ENCODE measurements around the gene TMEM108.

Gene TMEM108

DNA sequence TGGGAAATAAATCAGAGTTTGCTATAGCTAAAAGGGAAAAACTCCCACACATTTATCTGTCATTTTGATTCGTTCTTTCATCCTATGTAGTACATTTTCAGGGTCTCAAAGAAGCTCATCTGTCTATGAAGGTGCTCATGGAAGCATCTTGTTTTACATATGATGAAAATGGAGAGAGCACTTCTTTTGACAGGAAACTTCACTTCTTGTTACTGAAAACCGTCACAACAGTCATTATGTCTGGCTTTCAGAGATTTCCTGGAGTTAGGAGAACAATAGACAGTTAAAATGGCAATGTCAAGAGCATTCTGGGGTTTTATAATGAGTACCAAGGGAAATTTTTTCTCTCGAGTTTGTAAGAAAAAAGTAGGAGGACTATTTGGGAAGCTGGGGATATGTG lies 83.3 kb downstream of the TMEM108 start:
- no peak for DNase-seq

DNA sequence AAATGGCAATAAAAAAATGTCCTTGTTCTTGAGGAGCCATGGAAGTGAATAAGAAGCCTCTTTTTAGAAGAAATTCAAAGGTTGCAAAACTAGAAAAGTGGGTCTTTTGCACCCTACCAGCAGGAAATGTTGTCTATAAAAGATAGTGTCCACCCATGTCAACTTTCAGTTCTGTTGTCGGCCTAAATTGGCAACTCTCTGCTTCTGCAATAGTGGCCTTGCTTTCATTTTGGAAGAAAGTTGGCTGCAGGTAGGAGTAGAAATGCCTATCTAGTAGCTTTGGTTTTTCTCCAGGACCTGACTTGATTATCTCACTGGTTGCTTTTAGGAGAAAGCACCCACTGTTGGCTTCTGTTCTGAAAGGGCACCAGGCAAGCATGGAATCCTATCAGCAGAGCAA lies 85.4 kb downstream of the TMEM108 start:
- no peak for DNase-seq

DNA sequence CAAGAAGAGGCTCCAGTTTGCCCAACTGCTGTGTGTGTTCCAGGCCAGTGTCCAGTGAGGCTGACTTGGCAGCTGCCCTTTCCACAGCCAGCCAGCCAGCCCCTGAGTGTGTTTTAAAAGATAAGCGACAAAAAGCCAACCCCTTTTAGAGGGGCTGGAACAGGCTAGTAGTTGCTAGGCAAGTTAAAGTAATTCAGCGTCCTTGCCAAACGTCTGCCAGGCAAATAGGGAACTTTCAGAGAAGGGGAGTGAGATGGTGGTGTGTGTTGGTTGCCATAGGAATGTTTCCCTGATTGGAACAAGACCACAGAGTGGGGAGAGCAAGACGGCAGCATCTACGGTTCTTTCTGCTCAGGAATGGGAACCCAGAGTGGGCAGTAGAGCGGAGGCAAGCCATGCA lies 86.3 kb downstream of the TMEM108 start:
- no peak for DNase-seq

DNA sequence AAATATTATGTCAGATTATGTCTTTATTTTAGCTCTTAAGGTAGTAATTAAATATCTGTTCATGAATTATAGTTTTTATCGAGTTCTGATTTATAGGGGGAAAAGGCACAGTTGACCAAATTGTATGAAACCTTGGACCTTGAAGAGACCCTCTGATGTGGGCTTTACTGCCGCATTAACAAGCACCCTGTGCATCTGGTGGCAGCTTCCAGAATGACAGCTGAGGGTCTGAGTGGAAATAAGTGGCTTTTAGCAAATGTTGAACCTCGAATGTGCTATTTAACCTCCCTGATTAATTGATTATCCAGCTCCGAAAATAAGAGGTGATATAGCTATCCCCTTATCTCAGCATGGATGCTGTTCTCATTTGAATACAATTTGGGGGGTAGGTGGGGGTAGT lies 87.0 kb downstream of the TMEM108 start:
- DNase-seq = no peak

DNA sequence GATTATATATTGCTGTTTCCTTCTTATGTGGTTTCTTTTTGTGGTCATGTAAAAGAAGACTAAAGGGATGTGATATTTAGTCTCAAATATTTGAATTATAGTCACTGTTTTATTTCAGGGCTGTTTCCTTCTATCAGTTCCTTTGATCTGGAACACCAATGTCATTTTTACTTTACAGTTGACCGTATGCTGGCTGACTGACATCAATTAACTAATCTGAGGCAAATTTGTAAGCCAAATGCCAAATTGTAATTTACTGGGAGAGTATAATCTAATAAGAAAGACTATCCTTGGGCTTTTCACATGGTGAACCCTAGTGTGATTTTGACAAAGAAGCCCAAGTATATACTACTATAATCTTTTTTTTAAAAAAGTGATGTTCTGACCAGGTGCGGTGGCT lies 87.6 kb downstream of the TMEM108 start:
- DNase-seq = no peak

DNA sequence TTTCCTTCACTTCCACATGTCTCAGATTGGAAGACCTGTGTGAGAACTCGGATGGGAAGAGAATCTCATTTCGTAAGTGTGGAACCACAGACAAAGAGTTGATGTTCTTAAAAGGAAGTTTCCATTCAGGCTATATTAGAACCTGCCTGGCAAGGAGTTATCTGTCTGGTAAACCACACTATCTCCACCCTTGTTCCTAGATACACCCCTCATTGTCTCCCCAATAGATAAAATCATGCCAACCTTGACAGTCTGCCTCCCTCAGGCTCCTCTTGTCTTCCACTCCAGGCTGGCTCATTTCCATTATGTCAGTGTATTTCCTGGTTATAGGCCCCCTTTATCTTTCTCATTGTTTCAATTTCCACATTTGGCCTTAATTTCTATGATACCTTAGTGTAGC lies 89.2 kb downstream of the TMEM108 start:
- no peak for DNase-seq

DNA sequence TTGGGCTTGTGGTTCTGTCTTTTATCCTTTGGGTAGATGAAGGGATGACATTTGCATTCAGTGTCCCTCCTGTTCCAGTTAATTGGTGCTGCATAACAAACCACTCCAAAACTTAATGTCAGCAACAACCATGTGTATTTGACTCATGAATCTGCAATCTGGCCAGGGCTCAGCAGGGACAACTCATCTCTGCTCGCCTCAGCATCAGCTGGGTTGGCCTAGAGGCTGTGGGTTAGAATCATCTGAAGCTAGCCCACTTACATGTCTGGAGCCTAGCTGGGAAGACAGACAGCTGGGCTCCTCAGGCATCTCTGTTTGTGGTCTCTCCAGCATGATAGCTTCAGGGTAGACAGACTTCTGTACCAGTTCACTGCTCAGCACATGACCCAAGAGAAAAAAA lies 92.0 kb downstream of the TMEM108 start:
- DNase-seq = no peak

DNA sequence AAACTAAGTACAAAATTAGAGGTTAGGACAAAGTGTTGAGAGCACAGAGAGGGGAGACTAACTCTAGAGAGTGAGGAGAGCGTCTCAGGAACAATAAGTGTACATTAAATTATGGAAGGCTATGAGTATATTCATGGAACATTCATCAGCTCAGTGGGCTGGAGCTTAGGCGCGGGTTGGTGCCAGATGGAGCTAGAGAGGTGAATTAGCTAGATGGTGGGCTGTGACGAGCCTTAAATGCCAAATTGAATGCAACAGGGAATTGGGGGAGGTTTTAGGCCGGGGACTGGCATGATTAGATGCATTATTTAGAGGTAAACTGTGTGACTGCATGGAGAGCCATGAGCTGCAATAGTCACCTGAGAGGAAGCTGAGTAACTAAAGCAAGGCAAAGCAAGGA lies 97.1 kb downstream of the TMEM108 start:
- no peak for DNase-seq

DNA sequence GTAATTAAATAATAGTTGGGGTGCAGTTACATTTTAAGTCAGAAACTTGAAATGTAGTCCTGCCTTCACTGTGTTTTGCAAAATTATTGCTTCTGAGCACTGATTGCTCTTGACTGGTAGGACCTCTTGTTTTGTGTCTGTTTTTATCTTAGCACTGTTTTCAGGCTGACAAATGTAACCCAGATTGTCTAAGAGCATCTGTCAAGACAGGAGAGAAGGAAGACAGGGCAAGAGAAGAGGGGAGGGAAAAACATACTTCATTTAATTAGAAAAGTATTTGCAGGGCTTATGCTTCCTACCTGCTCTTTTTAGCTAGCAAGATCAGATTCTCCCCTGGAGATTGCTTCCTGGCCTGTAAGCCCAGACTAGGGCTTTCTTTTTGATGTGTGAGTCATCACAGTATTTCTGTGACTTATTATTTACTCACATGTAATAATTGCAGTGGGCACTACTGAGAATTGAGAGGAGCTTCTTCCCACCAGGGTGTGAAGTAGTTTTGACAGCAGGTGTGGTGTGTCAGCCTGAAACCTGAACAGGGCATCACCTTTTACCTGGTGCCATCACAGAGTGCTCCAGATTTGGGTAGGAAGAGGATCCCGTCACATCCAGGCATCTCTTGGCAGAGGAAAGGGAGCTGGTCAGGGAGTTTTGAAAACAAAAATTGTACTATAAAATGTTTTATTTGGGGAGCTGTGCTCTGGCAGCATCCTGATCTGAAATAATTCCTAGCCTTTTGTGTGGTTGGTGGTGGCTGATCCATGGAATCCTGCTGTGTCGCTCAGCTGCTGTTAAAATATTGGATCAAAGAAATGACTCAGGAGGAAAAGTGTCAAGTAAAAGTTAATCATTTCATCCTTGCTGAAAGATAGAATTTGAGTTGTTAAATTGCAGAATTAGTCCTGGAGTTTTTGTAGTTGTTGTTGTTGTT lies 98.2 kb downstream of the TMEM108 start:
- no peak for DNase-seq

DNA sequence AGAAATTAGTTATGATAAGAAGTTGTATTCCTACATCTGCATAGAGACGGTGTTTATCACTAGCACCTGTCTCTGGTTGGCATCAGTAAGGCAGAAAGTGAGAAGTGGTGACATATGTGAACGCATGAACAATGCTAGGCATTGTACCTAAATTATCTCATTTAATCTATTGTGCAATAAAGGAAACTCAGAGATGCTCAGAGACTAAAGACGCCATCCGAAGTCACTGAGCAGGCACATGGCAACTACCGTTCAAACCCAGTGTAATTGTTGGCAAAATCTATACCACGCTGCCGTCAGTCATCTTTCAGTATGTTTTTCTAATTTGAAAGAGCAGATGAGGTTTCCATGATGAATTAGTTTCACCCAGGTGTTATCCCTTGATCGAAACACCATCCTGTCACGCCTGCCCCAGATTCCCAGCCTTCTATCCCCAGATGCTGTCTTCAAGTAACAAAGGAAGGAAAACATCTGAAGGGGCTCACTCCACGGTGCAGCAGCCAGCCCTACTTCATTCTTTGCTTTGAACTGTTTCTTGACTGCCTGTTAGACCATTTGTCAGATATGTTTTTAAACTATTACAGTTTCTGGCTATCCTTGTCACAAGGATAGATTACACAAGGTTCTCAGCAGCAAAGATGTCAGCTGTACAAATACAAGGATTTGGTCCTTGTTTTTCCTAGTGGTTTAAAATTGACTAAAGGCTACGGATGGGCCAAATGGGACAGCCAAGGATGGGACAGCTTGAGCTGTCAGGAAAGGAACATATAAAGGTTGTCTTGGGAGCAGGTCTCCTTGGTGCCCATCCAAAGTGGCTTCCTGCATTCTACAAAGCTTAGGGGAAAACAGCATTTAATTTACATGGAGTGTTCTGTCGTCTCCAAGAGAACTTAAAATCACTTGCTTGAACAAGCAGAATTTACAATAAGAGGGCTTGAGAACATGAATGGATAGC lies 99.1 kb downstream of the TMEM108 start:
- no peak for DNase-seq

DNA sequence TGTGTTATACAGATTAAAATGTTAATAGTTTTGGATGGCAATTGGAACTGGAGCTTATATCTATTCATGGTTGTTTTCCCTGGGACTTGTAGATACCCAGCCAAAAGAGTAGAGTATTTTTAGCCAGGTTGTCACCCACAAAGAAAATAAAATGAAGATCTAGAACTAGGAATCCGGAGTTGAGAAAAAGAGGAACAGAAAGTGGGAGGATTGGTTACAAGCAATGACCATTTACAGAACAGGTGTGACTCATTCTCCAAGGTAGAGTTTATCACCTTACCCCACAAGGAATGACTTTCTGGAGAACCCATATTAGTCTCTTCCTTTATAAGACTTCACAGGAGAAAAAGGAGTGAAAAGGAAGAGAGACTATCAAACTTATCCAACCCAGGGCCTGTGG lies 99.8 kb downstream of the TMEM108 start:
- DNase-seq = no peak

DNA sequence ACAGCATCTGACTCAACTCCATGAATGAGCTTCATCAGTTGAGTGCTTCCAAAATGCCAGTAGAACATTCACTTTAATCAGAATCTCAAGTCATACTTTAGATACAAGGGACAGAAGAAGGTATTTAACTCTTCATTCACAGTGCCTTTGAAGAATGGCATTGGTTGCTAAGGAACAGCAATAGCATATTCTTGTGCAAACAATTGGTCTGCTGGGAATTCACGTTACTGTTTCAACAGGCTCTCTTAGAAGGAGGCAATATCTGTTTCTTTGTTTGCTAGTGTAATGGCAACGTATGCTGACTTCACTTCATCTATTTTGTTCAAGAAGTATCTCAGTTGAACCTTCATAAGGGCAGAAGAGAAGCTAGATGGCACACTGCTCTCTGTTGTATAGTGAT lies 113.9 kb downstream of the TMEM108 start:
- no peak for DNase-seq

DNA sequence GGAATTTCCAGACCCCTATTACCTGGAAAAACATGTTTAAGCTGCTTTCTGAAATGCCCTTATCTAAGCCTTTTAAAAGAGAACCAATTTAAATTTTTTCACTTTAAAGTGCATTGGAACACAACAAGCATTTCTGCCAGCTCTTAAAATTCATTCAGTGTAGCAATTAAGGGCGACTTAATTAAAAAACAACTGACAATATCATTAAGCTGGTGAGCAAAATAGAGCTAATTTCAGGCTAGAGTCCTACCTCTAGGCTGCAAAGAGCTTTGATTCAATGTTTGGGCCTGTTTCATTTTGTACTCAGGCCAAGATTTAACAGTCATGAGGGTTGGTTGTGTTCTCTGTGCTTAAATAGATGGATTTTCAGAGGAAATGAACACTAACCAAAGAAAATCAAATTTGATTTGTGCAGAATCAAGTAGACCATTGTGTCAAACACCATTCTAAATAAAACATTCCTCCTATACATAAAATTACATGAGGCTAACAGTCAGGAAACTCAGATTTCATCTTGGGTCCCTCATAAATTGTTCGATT lies 114.6 kb downstream of the TMEM108 start:
- DNase-seq = no peak

DNA sequence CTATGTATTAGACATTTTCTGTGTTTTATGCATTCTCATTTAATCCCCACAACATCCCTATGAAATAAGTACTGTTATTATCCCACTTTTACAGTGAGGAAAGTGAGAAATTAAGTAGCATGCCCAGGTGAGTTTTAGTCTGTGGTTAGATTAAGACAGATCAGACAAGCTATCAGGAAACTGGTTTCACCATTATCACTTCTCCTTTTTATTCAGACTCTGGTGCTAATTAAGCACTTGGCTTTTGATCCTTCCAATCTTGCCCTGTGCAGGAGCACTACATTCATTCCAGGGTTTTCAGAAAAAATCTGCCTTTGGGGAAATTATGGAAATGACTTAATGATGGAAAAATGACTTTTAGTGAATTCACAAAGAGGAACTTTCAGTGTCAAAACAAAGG lies 115.2 kb downstream of the TMEM108 start:
- DNase-seq = no peak

DNA sequence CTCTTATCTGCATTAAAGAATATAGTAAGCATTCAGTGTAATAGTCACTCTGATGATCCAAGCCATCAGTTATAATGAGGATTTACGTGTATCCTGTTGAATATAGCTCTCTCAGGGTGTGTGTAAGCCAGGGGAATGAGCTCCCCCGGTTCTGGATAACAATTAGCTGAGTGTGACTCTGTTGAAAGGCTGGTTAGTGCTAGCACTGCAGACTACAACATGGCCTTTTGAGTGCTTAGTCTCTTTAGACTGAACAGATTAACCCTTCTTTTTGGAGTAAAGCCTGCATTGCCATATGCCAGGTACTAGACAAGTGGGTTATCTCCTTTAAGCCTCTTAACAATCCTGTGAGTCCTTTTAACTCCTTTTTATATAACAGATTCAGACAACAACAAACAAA lies 119.5 kb downstream of the TMEM108 start:
- no peak for DNase-seq

DNA sequence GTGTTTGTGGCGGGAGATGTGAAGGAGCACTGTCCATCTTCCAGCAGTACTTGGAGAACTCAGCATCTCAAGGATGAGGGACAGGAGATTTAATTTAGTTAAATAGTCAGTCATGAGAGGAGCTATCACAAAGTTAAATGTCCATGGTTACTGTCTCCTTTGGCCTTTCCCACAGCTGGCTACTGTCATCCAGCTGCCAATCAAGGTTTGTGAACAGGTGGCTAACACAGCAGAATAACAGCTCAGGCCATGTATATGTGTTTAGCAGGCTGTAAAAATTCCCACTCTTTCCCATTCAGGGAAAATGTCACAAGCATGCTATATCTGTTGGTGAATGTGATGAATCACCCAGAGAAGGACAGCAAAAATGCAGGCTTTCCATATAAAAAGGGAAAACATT lies 120.5 kb downstream of the TMEM108 start:
- DNase-seq = no peak

DNA sequence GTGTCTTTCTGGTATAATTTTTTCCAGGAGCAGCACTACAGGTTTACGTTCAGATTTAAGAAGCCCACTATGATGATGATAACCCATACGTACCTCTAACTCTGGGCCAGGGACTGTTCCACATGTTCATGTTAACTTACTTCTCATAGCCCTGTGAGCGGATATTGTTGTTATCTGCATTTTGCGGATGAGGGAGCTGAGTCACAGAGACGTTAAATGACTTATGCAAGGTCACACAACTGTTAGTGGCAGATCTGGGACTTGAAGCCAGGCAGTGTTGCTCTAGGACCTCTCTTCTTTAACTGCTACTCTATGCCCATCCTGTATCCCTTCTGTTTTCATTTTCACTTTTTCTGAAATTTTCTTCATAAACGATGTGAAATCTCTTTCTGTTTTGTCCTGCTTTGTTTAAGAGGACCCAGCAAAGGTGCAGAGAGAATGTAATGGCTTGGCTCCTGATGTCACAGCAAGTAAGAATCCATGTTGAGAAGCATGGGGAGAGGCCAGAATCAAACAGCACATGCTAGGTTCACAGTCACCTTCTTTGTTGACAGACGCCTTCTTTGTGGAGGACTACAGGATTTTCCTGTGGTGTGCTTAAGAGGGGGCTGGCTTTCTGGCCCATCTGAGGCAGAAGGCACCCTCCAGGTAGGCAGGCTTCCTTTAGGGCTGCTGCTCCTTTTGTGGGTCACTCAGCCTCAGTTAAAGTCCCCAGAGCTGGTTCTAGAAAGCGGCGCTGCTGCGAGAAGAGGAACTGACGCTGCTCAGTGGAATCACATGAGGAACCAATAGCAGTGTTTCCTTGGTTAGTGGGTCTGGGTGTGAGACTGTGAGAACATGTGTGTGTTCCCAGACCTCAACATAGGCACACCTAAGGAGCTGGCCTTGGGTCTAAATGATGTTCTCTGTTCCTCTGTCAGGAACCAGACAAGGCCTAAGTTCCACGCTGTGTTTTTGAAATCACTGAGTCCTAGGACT lies 121.6 kb downstream of the TMEM108 start:
- DNase-seq = no peak

DNA sequence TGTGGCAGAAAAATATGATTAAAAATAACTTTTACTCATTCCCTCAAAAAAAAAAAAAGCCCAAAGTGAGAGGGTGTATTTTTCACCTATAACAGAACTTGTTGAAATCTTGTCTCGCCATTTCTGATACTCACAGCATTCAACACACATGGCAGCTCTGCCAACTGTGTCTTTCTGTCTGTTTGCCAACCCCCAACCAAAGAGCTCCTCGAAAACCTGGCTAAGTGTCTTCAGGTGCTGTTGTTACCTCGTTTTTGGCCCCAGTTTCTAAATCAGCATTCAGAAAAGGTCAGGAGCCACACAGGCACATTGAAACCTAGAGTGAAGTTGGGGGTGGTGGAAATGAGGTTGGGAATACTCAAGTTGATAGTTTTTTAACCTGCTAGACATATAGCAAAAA lies 123.5 kb downstream of the TMEM108 start:
- DNase-seq = no peak

DNA sequence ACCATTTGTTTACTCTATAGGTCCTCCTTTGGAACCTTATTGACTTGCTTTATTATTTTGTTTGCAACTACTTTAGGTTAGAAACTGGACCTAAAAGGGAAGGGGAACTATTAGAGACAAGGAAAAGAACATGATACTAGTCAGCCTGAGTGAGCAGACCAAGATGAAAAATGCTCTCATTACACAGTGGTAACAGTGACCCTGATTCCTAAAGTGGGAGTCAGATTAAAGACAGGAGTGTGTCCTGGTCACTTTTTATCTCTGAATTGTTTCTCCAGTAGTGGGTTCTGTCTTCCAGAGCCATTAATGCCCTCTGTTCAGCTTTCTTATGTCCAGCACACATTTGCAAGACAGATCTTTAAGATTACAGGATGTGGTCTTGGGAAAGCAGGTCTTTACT lies 124.1 kb downstream of the TMEM108 start:
- no peak for DNase-seq

DNA sequence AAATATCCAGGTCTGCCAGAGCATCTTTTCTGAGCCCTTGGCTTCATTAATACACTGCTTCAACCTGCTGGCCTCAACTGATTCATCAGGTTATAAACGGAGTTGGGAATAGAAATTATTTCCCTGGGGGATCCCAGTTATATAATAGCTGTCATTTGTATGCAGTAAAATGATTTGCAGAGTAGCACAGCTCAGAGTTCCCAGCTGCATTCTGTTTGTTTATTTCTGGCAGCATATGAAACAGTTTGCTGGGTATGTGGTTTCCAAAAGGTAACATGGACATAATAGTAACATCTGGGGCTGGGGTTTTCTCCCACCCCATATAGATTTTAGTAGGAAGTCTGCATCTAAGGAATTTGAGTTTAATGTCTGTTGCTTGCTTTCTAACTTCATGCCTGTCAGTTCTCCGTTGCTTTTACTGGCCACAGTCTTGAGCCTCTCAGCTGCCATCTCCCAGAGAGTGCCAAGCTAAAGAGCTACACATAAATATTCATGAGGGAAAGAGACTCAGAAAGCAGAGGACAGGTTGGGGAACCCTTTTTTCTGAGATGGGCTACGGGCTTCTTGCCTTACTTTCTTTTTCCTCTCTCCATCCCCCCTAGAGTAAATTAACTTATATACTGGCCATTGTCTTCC lies 124.6 kb downstream of the TMEM108 start:
- DNase-seq = no peak

DNA sequence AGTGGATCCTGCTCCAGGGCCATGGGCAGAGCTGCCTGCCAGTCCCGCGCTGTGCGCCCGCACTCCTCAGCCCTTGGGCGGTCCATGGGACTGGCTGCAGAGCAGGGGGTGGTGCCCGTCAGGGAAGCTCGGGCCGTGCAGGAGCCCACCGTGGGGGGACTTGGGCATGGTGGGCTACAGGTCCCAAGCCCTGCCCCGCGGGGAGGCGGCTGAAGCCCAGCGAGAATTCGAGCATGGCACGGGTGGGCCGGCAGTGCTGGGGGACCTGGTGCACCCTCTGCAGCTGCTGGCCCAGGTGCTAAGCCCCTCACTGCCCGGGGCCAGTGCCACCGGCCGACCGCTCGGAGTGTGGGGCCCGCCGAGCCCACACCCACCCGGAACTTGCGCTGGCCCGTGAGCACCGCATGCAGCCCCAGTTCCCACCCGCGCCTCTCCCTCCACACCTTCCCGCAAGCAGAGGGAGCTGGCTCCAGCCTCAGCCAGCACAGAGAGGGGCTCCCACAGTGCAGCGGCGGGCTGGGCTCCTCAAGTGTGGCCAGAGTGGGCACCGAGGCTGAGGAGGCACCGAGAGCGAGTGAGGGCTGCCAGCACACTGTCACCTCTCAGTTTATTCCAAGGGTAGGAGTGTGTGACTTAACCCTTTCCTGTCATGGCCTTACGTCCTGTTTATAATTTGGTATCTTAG lies 129.3 kb downstream of the TMEM108 start:
- DNase-seq = no peak
